PC-9 (cell line): ENCODE results near the gene HTRA3.

ENCODE experiments used
- EZH2 ChIP-seq: fragments of 200-600 bp; sonication (generic); IDR thresholded peaks from 2 replicates; pipeline ENCODE4 v1.8.0; 2017; ENCODE audit warnings: antibody characterized with exemption, low read depth
- TF ChIP-seq, protein P1 (sequence below): fragments of 200-600 bp; sonication (generic); conservative IDR thresholded peaks from 2 replicates; pipeline ENCODE4 v1.6.1; 2017; ENCODE audit warnings: mixed run types, antibody characterized with exemption, mild to moderate bottlenecking, moderate library complexity

DNA sequence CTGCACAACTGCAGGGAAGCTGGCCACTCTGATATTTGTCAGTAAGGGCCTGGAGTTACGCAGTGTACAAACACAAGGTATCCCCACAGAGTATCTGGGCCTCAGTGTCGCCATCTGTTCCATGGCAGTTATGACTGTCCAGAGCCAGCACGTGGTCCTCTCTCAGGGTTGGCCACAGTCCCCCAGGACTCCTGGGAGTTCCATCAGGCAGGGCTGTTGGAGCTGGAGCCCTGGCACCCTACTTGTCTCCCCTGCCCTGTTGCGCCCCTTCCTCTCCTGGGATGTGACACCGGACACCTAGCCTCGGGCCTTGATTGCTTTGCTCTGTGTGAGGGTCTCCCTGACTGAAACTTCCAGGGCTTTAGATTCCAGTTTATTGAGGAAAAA lies 8.4 kb downstream of the HTRA3 start:
- TF ChIP-seq, protein P1, sequence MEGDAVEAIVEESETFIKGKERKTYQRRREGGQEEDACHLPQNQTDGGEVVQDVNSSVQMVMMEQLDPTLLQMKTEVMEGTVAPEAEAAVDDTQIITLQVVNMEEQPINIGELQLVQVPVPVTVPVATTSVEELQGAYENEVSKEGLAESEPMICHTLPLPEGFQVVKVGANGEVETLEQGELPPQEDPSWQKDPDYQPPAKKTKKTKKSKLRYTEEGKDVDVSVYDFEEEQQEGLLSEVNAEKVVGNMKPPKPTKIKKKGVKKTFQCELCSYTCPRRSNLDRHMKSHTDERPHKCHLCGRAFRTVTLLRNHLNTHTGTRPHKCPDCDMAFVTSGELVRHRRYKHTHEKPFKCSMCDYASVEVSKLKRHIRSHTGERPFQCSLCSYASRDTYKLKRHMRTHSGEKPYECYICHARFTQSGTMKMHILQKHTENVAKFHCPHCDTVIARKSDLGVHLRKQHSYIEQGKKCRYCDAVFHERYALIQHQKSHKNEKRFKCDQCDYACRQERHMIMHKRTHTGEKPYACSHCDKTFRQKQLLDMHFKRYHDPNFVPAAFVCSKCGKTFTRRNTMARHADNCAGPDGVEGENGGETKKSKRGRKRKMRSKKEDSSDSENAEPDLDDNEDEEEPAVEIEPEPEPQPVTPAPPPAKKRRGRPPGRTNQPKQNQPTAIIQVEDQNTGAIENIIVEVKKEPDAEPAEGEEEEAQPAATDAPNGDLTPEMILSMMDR, result no peak
- TF ChIP-seq EZH2, result no peak
